CD14-positive monocyte (primary cell): ENCODE measurements around the gene DCC. TPM values are rescaled to one million over a fixed set of nuclear protein-coding genes. Genes with fewer than 3 reads are reported as not detected.

Source experiments
- DNase-seq, 3 donors: peaks; one replicate each; pipeline ENCODE4 v3.0.0-alpha.2; 2011 to 2022
- H2AFZ ChIP-seq: 2 replicates; pipeline ENCODE4 v1.6.0; 2012; ENCODE audit warnings: mild to moderate bottlenecking, low read depth, low read length, inconsistent platforms; ENCODE audit not compliant: insufficient read depth, poor library complexity, severe bottlenecking
- H3K27ac ChIP-seq, 2 donors: 1 replicate in 1 of 2; 2 replicates in 1 of 2; pipeline ENCODE4 v1.5.1; 2012 to 2013; ENCODE audit warnings: low read length in 2 of 2, control low read depth in 1 of 2, inconsistent platforms in 1 of 2, low read depth in 1 of 2, mild to moderate bottlenecking in 1 of 2
- H3K27me3 ChIP-seq, 2 donors: one replicate each; pipeline versions ENCODE4 v1.6.0 to v1.6.1; 2011 to 2013; ENCODE audit warnings: low read length in 2 of 2; ENCODE audit not compliant: control insufficient read depth in 2 of 2, insufficient read depth in 2 of 2
- H3K36me3 ChIP-seq, 2 donors: replicated peaks in 1 of 2; 1 replicate in 1 of 2; 2 replicates in 1 of 2; pipeline versions ENCODE4 v1.5.1 to v1.6.1; 2012 to 2013; ENCODE audit warnings: low read length in 2 of 2, control low read depth in 1 of 2, inconsistent platforms in 1 of 2, mild to moderate bottlenecking in 1 of 2; ENCODE audit not compliant: insufficient read depth in 2 of 2, control insufficient read depth in 1 of 2
- H3K4me1 ChIP-seq, 2 donors: 1 replicate in 1 of 2; 2 replicates in 1 of 2; pipeline versions ENCODE4 v1.5.1 to v1.6.1; 2012 to 2013; ENCODE audit warnings: low read length in 2 of 2, control low read depth in 1 of 2, inconsistent platforms in 1 of 2, mild to moderate bottlenecking in 1 of 2, moderate library complexity in 1 of 2; ENCODE audit not compliant: insufficient read depth in 2 of 2, control insufficient read depth in 1 of 2
- H3K4me2 ChIP-seq: replicated peaks from 2 replicates; pipeline ENCODE3; 2012; ENCODE audit warnings: low read length, moderate library complexity, mild to moderate bottlenecking; ENCODE audit not compliant: poor library complexity, severe bottlenecking; ENCODE audit errors: extremely low read depth
- H3K4me3 ChIP-seq, 3 experiments: fragments of 200-600 bp in 1 of 3; sonication (generic) in 1 of 3; replicated peaks in 1 of 3; 1 replicate in 2 of 3; 2 replicates in 1 of 3; pipeline ENCODE4 v1.5.1; 2011 to 2013; ENCODE audit warnings: low read length in 3 of 3, mild to moderate bottlenecking in 3 of 3, control low read depth in 2 of 3, low read depth in 2 of 3, inconsistent platforms in 1 of 3, moderate library complexity in 1 of 3
- H3K79me2 ChIP-seq: 2 replicates; pipeline ENCODE4 v1.6.0; 2012; ENCODE audit warnings: mild to moderate bottlenecking, control low read depth, inconsistent platforms, low read length, moderate library complexity; ENCODE audit not compliant: insufficient read depth
- H3K9ac ChIP-seq: 2 replicates; pipeline ENCODE4 v1.6.0; 2017; ENCODE audit warnings: low read length, mild to moderate bottlenecking; ENCODE audit not compliant: insufficient read depth, poor library complexity, severe bottlenecking
- H3K9me3 ChIP-seq, 2 donors: replicated peaks in 1 of 2; 1 replicate in 1 of 2; 2 replicates in 1 of 2; pipeline versions ENCODE4 v1.5.1 to v1.6.1; 2012 to 2013; ENCODE audit warnings: low read length in 2 of 2, control low read depth in 1 of 2; ENCODE audit not compliant: control insufficient read depth in 1 of 2, insufficient read depth in 1 of 2
- H4K20me1 ChIP-seq: 2 replicates; pipeline ENCODE4 v1.6.0; 2012; ENCODE audit warnings: mild to moderate bottlenecking, low read length, control low read depth, moderate library complexity; ENCODE audit not compliant: insufficient read depth
- H3K27ac Mint-ChIP-seq, 7 donors: one replicate each; pipeline ENCODE4 v1.8.0; 2020; ENCODE audit warnings: mild to moderate bottlenecking in 7 of 7, mixed read lengths in 7 of 7, moderate library complexity in 6 of 7, inconsistent platforms in 2 of 7
- H3K27me3 Mint-ChIP-seq, 3 donors: one replicate each; pipeline ENCODE4 v1.8.0; 2021 to 2022; ENCODE audit warnings: low read depth in 3 of 3, mild to moderate bottlenecking in 3 of 3, mixed read lengths in 3 of 3, moderate library complexity in 3 of 3, inconsistent platforms in 1 of 3
- H3K36me3 Mint-ChIP-seq, 2 donors: one replicate each; pipeline ENCODE4 v1.8.0; 2020; ENCODE audit warnings: mixed read lengths in 2 of 2, inconsistent platforms in 1 of 2, mild to moderate bottlenecking in 1 of 2
- H3K4me1 Mint-ChIP-seq: one replicate; pipeline ENCODE4 v1.8.0; 2020; ENCODE audit warnings: mild to moderate bottlenecking, mixed read lengths
- H3K4me3 Mint-ChIP-seq, 2 donors: one replicate each; pipeline ENCODE4 v1.8.0; 2020; ENCODE audit warnings: mild to moderate bottlenecking in 2 of 2, mixed read lengths in 2 of 2, moderate library complexity in 1 of 2
- H3K9me3 Mint-ChIP-seq, 7 donors: one replicate each; pipeline ENCODE4 v1.8.0; 2020 to 2022; ENCODE audit warnings: mixed read lengths in 7 of 7, mild to moderate bottlenecking in 6 of 7, moderate library complexity in 6 of 7, inconsistent platforms in 2 of 7
- CTCF ChIP-seq: fragments of 200-600 bp; IDR thresholded peaks from one replicate; pipeline ENCODE4 v1.8.0; 2022; ENCODE audit warnings: antibody characterized with exemption, mild to moderate bottlenecking
- WGBS: methylation state at CpG from one replicate; pipeline ENCODE4 v1.1.5; 2013; ENCODE audit warnings: missing lambda C conversion rate; ENCODE audit not compliant: insufficient coverage; 5-methylcytosine and 5-hydroxymethylcytosine counted together
- intact Hi-C, 2 donors: fragments of 100-400 bp; cut with micrococcal nuclease; formaldehyde crosslinking; loops; one replicate each; pipeline versions ENCODE4 v1.15.0 to v1.15.1; 2023
- polyA plus RNA-seq, 3 donors: library from polyadenylated mRNA; depleted of rRNA in 1 of 3; unstranded in 2 of 3; stranded (reverse) in 1 of 3; fragments of 300-500 nt in 2 of 3; fragments of >200 nt in 1 of 3; fragmentation: Illumina TruSeq in 2 of 3; gene quantifications; 1 replicate in 2 of 3; 2 replicates in 1 of 3; pipeline ENCODE4 v1.2.3, GENCODE V29; 2012 to 2021

Gene DCC
- polyA plus RNA-seq, 3 donors, result not detected

DNA sequence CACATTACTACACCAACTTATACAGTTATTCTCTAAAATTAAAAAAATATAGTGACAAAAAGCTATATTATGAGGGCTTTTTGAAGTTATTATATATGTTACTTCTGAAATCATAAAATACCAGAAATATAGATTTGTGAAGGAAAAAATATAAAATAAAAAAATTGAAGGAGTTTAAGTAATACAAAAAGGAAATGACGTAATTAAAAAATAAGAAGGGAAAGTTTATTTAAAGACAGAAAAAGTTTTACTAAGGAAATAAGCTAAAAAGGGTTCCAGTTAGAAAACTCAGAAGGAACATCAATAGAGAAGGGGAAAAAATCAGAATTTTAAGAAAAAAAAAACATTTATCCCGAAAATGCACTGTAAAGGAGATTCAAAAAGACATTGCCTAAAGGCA lies 1187.4 kb downstream of the DCC start:
- Histone ChIP-seq H3K4me2 (no peak overlapping the region), H4K20me1 (no peaks in the 10 kb centered on the region), H3K4me1 (no peaks in the 10 kb centered on the region), H3K9ac (no peak overlapping the region), H3K36me3 (no peaks in the 10 kb centered on the region), H3K79me2 (no peaks in the 10 kb centered on the region), H2AFZ (no peak overlapping the region), H3K4me3 (no peak overlapping the region), H3K27ac (no peak overlapping the region), H3K9me3 (no peaks in the 10 kb centered on the region), H3K27me3 (no peaks in the 10 kb centered on the region)
- Mint-ChIP-seq H3K36me3 (no peaks in the 10 kb centered on the region), H3K9me3 (peaks cover 0 to 7% (median 2%) of the 10 kb centered on the region in 7 donors), H3K27ac (no peak overlapping the region), H3K4me3 (no peak overlapping the region), H3K4me1 (no peaks in the 10 kb centered on the region), H3K27me3 (no peaks in the 10 kb centered on the region)
- TF ChIP-seq CTCF, result no peak
- DNase-seq, result no peak
- intact Hi-C loops, result no loop called here
- no CpG with 5 or more reads among the region's 2 CpGs for WGBS

- no peaks in the 10 kb centered on the region for H3K4me1 ChIP-seq
- no peaks in the 10 kb centered on the region for H3K36me3 Mint-ChIP-seq
- TF ChIP-seq CTCF, result no peak
- H3K4me3 ChIP-seq, result no peak overlapping the region
- no peaks in the 10 kb centered on the region for H3K27me3 Mint-ChIP-seq
- peaks cover 0 to 3% (median 0%) of the 10 kb centered on the region in 7 donors for H3K9me3 Mint-ChIP-seq
- H3K27ac ChIP-seq, result no peak overlapping the region
- DNase-seq, result no peak
- H3K9me3 ChIP-seq, result no peaks in the 10 kb centered on the region
- H3K9ac ChIP-seq, result no peak overlapping the region
- no peaks in the 10 kb centered on the region for H3K27me3 ChIP-seq
- no peaks in the 10 kb centered on the region for H3K79me2 ChIP-seq
- intact Hi-C loops, result no loop called here
- no peaks in the 10 kb centered on the region for H3K4me1 Mint-ChIP-seq
- H2AFZ ChIP-seq, result no peak overlapping the region
- no peaks in the 10 kb centered on the region for H3K36me3 ChIP-seq
- no peak overlapping the region for H3K4me3 Mint-ChIP-seq
- no peak overlapping the region for H3K27ac Mint-ChIP-seq
- H3K4me2 ChIP-seq, result no peak overlapping the region
- H4K20me1 ChIP-seq, result no peaks in the 10 kb centered on the region
Measured at GRCh38 chr18:53531187-53531586, 1191.2 kb downstream of the DCC start.
